ENCODE data around the gene ECD.
"Not testable (repeated sequence)": the region's sequence is repeated elsewhere in the genome, so short reads cannot be mapped to it uniquely, and the experiment has no call there.

The ECD gene

DNA sequence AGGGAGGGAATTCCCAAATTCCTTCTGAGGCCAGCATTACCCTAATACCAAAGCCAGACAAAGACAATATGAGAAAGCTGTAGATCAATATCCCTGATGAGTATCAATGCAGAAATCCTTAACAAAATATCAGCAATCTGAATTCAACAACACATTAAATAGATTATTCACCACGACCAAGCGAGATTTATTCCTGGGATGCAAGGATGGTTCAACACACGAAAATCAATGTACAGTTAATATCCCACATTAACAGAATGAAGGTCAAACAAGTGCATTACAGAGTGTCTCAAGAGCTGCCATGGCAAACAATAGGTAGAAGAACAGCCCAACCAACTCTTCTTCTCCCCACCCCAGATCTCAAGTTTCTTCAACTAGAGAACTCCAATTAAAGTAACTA lies 6.1 kb downstream of the ECD start:
- CTCF ChIA-PET, result interaction anchor here (1.0 to 1.4 kb wide), 3 partner anchors 10 to 29 kb away, joined by 3 to 4 read pairs (median 3); no protein-coding TSS in a partner anchor
- POLR2A ChIA-PET, result no interaction called here

DNA sequence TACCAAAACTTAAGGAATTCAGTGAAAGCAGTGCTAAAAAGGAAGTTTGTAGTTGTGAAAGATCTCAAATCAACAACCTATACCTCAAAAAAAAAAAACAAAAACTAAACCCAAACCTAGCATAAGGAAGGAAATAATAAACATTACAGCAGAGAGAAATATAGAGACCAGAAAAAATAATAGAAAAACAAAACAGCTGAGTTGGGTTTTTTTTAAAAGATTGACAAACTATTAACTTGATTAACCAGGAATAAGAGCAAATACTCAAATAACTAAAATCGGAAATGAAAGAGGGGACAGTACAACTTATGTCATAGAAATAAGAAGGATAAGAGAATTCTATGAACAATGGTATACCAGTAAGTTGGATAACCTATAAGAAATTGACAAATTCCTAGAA lies 6.7 kb downstream of the ECD start:
- Histone ChIP-seq H3K27ac (ENCODE audit: insufficient read depth in 1 of 2, low read depth in 1 of 2, low read length in 2 of 2, poor library complexity in 1 of 2, severe bottlenecking in 2 of 2) (no peak overlapping the region), H3K9me3 (ENCODE audit: control extremely low read depth in 1 of 5, control insufficient read depth in 4 of 5, insufficient read depth in 2 of 5, low read depth in 1 of 5, low read length in 4 of 5) (no peaks in the 10 kb centered on the region), H3K36me3 (ENCODE audit: control insufficient read depth in 4 of 4, insufficient read depth in 4 of 4, low read length in 3 of 4) (peaks cover 14 to 42% (median 25%) of the 10 kb centered on the region in 4 experiments), H3K4me1 (ENCODE audit: control extremely low read depth in 1 of 4, control insufficient read depth in 4 of 4, insufficient read depth in 4 of 4, low read length in 3 of 4) (peaks cover 0 to 3% (median 0%) of the 10 kb centered on the region in 4 experiments), H3K4me3 (ENCODE audit: control insufficient read depth in 1 of 7, extremely low read depth in 1 of 7, insufficient read depth in 4 of 7, low read depth in 2 of 7, low read length in 6 of 7) (no peak overlapping the region), H3K27me3 (replicated peaks in 2 of 5; ENCODE audit: control insufficient read depth in 4 of 5, insufficient read depth in 5 of 5, low read length in 4 of 5) (no peaks in the 10 kb centered on the region)
- no CpG with 5 or more reads among the region's 1 CpG for WGBS (ENCODE audit: insufficient coverage)
- CTCF ChIA-PET, result interaction anchor here (1.0 to 3.6 kb wide), 3 partner anchors 9 to 16 kb away, joined by 3 to 23 read pairs (median 4); partner anchors contain the start of genes ECD and FAM149B1
- POLR2A ChIA-PET, result no interaction called here
- DNase-seq, result no peak

More for the DNA sequence above, 6.1 kb downstream of the ECD start:
- Histone ChIP-seq H3K36me3 (ENCODE audit: control insufficient read depth in 4 of 4, insufficient read depth in 4 of 4, low read length in 3 of 4) (peaks cover 10 to 37% (median 20%) of the 10 kb centered on the region in 4 experiments), H3K9me3 (ENCODE audit: control extremely low read depth in 1 of 5, control insufficient read depth in 4 of 5, insufficient read depth in 2 of 5, low read depth in 1 of 5, low read length in 4 of 5) (no peaks in the 10 kb centered on the region), H3K27ac (ENCODE audit: insufficient read depth in 1 of 2, low read depth in 1 of 2, low read length in 2 of 2, poor library complexity in 1 of 2, severe bottlenecking in 2 of 2) (no peak overlapping the region), H3K27me3 (replicated peaks in 2 of 5; ENCODE audit: control insufficient read depth in 4 of 5, insufficient read depth in 5 of 5, low read length in 4 of 5) (no peaks in the 10 kb centered on the region), H3K4me3 (ENCODE audit: control insufficient read depth in 1 of 7, extremely low read depth in 1 of 7, insufficient read depth in 4 of 7, low read depth in 2 of 7, low read length in 6 of 7) (no peak overlapping the region), H3K4me1 (ENCODE audit: control extremely low read depth in 1 of 4, control insufficient read depth in 4 of 4, insufficient read depth in 4 of 4, low read length in 3 of 4) (peaks cover 0 to 5% (median under 1%) of the 10 kb centered on the region in 4 experiments)
- 100% methylated on average over 2 of the region's 3 CpGs for WGBS (ENCODE audit: insufficient coverage)
- no peak for DNase-seq

DNA sequence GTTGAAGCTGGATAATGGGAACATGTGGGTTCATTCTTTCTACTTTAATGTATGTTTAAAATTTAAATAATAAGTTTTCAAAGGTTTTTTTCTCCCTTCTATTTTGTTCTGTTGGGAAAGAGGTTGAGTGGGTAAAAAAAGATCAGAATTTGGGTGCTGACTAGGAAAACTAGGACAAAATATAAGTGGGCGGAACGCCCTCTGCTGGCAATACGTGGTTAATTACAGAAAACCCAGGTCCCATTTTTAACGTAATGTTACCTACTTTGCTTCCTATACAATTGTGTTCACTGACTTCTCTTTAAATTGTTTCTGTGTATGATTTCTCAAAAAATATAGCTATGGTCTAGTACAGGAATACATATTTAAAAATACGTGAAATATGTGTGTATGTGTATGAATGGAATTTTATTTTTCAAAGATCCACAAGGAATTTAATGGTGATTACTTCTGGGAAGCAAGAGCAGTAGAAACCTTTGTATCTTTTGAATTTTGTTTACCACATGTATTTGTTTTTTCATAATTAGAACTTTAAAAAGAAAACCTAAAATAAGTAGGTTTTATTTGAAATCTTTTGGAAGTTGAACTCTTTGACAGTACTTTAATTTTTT lies 8.7 kb downstream of the ECD start:
- H3K27ac ChIP-seq (ENCODE audit: insufficient read depth in 1 of 2, low read depth in 1 of 2, low read length in 2 of 2, poor library complexity in 1 of 2, severe bottlenecking in 2 of 2), result peak overlapping the region in 1 of 2 experiments; percentile 32
- peak; percentile 60 to 72 (median 60) for DNase-seq
- no CpG with 5 or more reads among the region's 5 CpGs for WGBS (ENCODE audit: insufficient coverage)
- no peaks in the 10 kb centered on the region for H3K4me1 ChIP-seq (ENCODE audit: control extremely low read depth in 1 of 4, control insufficient read depth in 4 of 4, insufficient read depth in 4 of 4, low read length in 3 of 4)
- CTCF ChIA-PET, result interaction anchor here (0.7 to 4.1 kb wide), 10 partner anchors 11 to 93 kb away, joined by 3 to 23 read pairs (median 4); partner anchors contain the start of genes ECD, FAM149B1, MRPS16 and P4HA1
- H3K9me3 ChIP-seq (ENCODE audit: control extremely low read depth in 1 of 5, control insufficient read depth in 4 of 5, insufficient read depth in 2 of 5, low read depth in 1 of 5, low read length in 4 of 5), result no peaks in the 10 kb centered on the region
- POLR2A ChIA-PET, result no interaction called here
- no peaks in the 10 kb centered on the region for H3K27me3 ChIP-seq (replicated peaks in 2 of 5; ENCODE audit: control insufficient read depth in 4 of 5, insufficient read depth in 5 of 5, low read length in 4 of 5)
- no peak overlapping the region for H3K4me3 ChIP-seq (ENCODE audit: control insufficient read depth in 1 of 7, extremely low read depth in 1 of 7, insufficient read depth in 4 of 7, low read depth in 2 of 7, low read length in 6 of 7)
- peaks cover 18 to 48% (median 31%) of the 10 kb centered on the region in 4 experiments for H3K36me3 ChIP-seq (ENCODE audit: control insufficient read depth in 4 of 4, insufficient read depth in 4 of 4, low read length in 3 of 4)

DNA sequence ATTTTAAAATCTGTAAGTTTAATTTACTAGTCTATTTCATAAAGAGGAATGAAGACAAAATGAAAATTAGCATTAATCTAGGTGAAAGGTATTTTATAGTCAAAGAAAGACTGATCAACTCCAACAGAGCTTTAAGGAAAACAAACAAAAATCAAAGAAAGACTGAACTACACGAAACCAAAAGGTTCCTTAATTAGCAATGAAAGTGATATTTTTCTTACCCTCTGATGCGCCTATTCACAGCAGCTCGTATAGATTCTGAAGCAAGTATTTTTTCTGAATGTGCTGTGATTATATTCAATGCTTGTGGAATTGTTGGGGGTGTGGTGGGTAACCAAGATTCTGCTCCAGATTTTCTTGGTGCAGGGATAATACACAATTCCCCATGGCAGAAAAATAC lies 11.8 kb downstream of the ECD start:
- DNase-seq, result no peak
- Histone ChIP-seq H3K27me3 (replicated peaks in 2 of 5; ENCODE audit: control insufficient read depth in 4 of 5, insufficient read depth in 5 of 5, low read length in 4 of 5) (no peaks in the 10 kb centered on the region), H3K27ac (ENCODE audit: insufficient read depth in 1 of 2, low read depth in 1 of 2, low read length in 2 of 2, poor library complexity in 1 of 2, severe bottlenecking in 2 of 2) (no peak overlapping the region), H3K4me3 (ENCODE audit: control insufficient read depth in 1 of 7, extremely low read depth in 1 of 7, insufficient read depth in 4 of 7, low read depth in 2 of 7, low read length in 6 of 7) (no peak overlapping the region), H3K9me3 (ENCODE audit: control extremely low read depth in 1 of 5, control insufficient read depth in 4 of 5, insufficient read depth in 2 of 5, low read depth in 1 of 5, low read length in 4 of 5) (no peaks in the 10 kb centered on the region), H3K36me3 (ENCODE audit: control insufficient read depth in 4 of 4, insufficient read depth in 4 of 4, low read length in 3 of 4) (peaks cover 19 to 50% (median 27%) of the 10 kb centered on the region in 4 experiments), H3K4me1 (ENCODE audit: control extremely low read depth in 1 of 4, control insufficient read depth in 4 of 4, insufficient read depth in 4 of 4, low read length in 3 of 4) (no peaks in the 10 kb centered on the region)
- 100% methylated on average over 3 of the region's 3 CpGs for WGBS (ENCODE audit: insufficient coverage)
- CTCF ChIA-PET, result interaction anchor here (0.6 to 4.1 kb wide), 3 partner anchors 60 to 224 kb away, joined by 3 to 19 read pairs (median 3); partner anchors contain the start of gene P4HA1
- POLR2A ChIA-PET, result interaction anchor here (0.6 to 1.2 kb wide), 3 partner anchors 13 to 61 kb away, joined by 4 to 6 read pairs (median 5); no protein-coding TSS in a partner anchor

DNA sequence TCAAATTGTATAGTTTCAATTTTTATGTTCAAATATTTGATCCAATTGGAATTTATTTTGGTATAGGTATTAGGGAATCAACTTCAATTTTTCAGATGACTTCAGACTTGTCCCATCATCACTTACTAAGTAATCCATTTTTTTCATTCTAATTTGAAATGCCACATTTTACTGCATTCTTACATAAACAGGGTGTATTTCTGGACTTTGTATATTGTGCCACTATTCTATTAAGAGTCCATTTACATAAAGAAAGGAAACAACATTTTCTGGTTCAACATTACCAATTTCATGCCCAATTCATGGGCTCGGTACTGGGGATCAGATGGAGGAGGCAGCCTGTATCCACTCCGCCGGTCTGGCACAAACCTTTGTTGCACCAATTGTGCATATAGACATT lies 15.8 kb downstream of the ECD start:
- Histone ChIP-seq H3K27ac (ENCODE audit: insufficient read depth in 1 of 2, low read depth in 1 of 2, low read length in 2 of 2, poor library complexity in 1 of 2, severe bottlenecking in 2 of 2) (no peak overlapping the region), H3K27me3 (replicated peaks in 2 of 5; ENCODE audit: control insufficient read depth in 4 of 5, insufficient read depth in 5 of 5, low read length in 4 of 5) (no peaks in the 10 kb centered on the region), H3K9me3 (ENCODE audit: control extremely low read depth in 1 of 5, control insufficient read depth in 4 of 5, insufficient read depth in 2 of 5, low read depth in 1 of 5, low read length in 4 of 5) (no peaks in the 10 kb centered on the region), H3K4me1 (ENCODE audit: control extremely low read depth in 1 of 4, control insufficient read depth in 4 of 4, insufficient read depth in 4 of 4, low read length in 3 of 4) (no peaks in the 10 kb centered on the region), H3K4me3 (ENCODE audit: control insufficient read depth in 1 of 7, extremely low read depth in 1 of 7, insufficient read depth in 4 of 7, low read depth in 2 of 7, low read length in 6 of 7) (no peak overlapping the region), H3K36me3 (ENCODE audit: control insufficient read depth in 4 of 4, insufficient read depth in 4 of 4, low read length in 3 of 4) (peaks cover 20 to 61% (median 39%) of the 10 kb centered on the region in 4 experiments)
- DNase-seq, result no peak
- ChIA-PET POLR2A (interaction anchor here (1.1 kb wide), 1 partner anchor 20 kb away, joined by 6 read pairs; no protein-coding TSS in a partner anchor), CTCF (interaction anchor here (1.3 to 1.5 kb wide), 2 partner anchors 9 to 11 kb away, joined by 4 read pairs; no protein-coding TSS in a partner anchor)
- WGBS (ENCODE audit: insufficient coverage), result 100% methylated on average over 2 of the region's 3 CpGs

DNA sequence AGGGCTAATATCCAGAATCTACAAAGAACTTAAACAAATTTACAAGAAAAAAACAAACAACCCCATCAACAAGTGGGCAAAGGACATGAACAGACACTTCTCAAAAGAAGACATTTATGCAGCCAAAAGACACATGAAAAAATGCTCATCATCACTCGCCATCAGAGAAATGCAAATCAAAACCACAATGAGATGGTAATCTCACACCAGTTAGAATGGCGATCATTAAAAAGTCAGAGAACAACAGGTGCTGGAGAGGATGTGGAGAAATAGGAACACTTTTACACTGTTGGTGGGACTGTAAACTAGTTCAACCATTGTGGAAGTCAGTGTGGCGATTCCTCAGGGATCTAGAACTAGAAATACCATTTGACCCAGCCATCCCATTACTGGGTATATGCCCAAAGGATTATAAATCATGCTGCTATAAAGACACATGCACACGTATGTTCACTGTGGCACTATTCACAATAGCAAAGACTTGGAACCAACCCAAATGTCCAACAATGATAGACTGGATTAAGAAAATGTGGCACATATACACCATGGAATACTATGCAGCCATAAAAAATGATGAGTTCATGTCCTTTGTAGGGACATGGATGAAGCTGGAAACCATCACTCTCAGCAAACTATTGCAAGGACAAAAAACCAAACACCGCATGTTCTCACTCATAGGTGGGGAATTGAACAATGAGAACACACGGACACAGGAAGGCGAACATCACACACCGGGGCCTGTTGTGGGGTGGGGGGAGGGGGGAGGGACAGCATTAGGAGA lies 17.0 kb downstream of the ECD start:
- no CpG with 5 or more reads among the region's 8 CpGs for WGBS (ENCODE audit: insufficient coverage)
- H3K4me1 ChIP-seq (ENCODE audit: control extremely low read depth in 1 of 4, control insufficient read depth in 4 of 4, insufficient read depth in 4 of 4, low read length in 3 of 4); DNase-seq; H3K27me3 ChIP-seq (replicated peaks in 2 of 5; ENCODE audit: control insufficient read depth in 4 of 5, insufficient read depth in 5 of 5, low read length in 4 of 5); H3K4me3 ChIP-seq (ENCODE audit: control insufficient read depth in 1 of 7, extremely low read depth in 1 of 7, insufficient read depth in 4 of 7, low read depth in 2 of 7, low read length in 6 of 7); POLR2A ChIA-PET; H3K27ac ChIP-seq (ENCODE audit: insufficient read depth in 1 of 2, low read depth in 1 of 2, low read length in 2 of 2, poor library complexity in 1 of 2, severe bottlenecking in 2 of 2); H3K9me3 ChIP-seq (ENCODE audit: control extremely low read depth in 1 of 5, control insufficient read depth in 4 of 5, insufficient read depth in 2 of 5, low read depth in 1 of 5, low read length in 4 of 5): not testable (repeated sequence)
- H3K36me3 ChIP-seq (ENCODE audit: control insufficient read depth in 4 of 4, insufficient read depth in 4 of 4, low read length in 3 of 4), result peaks cover 21 to 63% (median 41%) of the 10 kb centered on the region in 4 experiments
- CTCF ChIA-PET, result interaction anchor here (1.3 kb wide), 1 partner anchor 10 kb away, joined by 4 read pairs; no protein-coding TSS in a partner anchor

Measured in common myeloid progenitor, CD34-positive (primary cell).